ENCODE results near the gene SEPSECS. TPM values are rescaled to one million over a fixed set of nuclear protein-coding genes. Genes with fewer than 3 reads are reported as not detected.

SEPSECS gene
- total and polyA plus RNA-seq, 2 donors (not counting 3 experiments of a cell fraction or from before 2014, with no cell fraction given): 2.8 to 8.3 TPM

DNA sequence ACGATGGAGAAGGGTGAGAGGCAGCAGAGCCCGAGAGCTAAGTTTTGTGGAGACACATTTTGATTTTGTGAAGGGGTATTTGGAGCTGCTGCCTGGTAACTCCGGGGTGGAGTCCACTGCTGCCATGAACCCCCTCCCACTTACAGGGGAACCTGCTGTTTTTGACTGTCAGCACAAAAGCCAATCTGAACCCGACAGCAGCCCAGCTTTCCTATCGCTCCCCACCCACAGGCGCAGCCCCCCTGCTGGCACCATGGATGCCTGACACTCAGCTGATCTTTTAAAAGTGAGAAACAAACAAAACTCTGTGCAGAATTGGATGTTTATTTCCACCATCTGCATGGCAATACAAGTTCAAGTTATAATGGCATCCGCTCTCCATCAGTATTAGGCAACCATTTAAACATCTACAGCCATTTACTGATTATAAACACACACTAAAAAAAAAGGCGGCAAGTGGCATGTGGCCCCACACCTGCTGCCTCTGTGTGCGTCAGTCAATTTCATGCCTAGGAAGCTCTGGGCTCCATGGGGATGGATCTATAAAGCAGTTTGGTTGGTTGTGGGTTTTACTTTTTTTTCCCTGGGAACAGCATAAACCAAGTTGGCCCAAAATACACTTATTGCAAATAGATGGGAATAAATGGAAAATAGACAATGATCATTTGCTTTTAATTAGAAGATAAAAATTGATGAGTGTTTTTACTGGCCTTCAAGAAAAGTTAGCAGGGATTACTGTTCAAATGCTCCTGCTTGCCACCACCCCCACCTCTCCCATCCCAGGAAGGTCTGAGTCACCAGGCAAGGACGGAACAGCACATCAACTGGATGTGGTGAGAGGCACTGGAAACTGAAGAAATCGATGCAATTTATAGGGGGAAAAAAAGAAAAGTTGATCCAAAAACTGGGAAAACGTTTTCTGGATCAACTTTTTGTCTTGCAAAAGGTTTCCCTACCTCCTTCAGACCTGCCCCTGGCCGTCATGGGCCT lies 46.0 kb downstream of the SEPSECS start:
- BruUV-seq (replicated peaks): no TSS peak
- Histone ChIP-seq H3K79me2 (ENCODE audit: control insufficient read depth, insufficient read depth, low read length) (no peaks in the 10 kb centered on the region), H3K36me3 (ENCODE audit: control insufficient read depth in 2 of 2, extremely low read depth in 1 of 2, insufficient read depth in 2 of 2, low read length in 2 of 2) (no peaks in the 10 kb centered on the region), H3K27ac (ENCODE audit: insufficient read depth, low read depth, low read length) (no peak overlapping the region), H3K27me3 (ENCODE audit: control insufficient read depth in 2 of 2, insufficient read depth in 2 of 2, low read length in 2 of 2) (no peaks in the 10 kb centered on the region), H3K9me1 (replicated peaks; ENCODE audit: control insufficient read depth, extremely low read depth, insufficient read depth, low read length) (no peaks in the 10 kb centered on the region), H3K4me2 (ENCODE audit: insufficient read depth, low read length) (no peak overlapping the region), H3K4me1 (ENCODE audit: control insufficient read depth, extremely low read depth, insufficient read depth, low read length) (no peaks in the 10 kb centered on the region), H3K9me3 (replicated peaks; ENCODE audit: control insufficient read depth, insufficient read depth, low read length) (no peaks in the 10 kb centered on the region), H3K4me3 (replicated peaks in 1 of 3; ENCODE audit: insufficient read depth in 1 of 3, low read depth in 1 of 3, low read length in 3 of 3) (no peak overlapping the region), H4K20me1 (replicated peaks; ENCODE audit: control insufficient read depth, extremely low read depth, insufficient read depth, low read length) (no peaks in the 10 kb centered on the region), H3K9ac (replicated peaks; ENCODE audit: extremely low read depth, insufficient read depth, low read length) (no peak overlapping the region), H2AFZ (ENCODE audit: low read depth, low read length) (no peak overlapping the region)
- dilution Hi-C loops (cut with MboI; ENCODE audit: extremely low pct_ligation_motif_present, low sequenced_read_pairs): no loop called here
- intact Hi-C loops (cut with micrococcal nuclease): no loop called here
- FAIRE-seq (peak; percentile 43), DNase-seq (ENCODE audit: low read depth, low spot score) (no peak)
- ChIA-PET CTCF (interaction anchor here (0.8 to 1.6 kb wide), 3 partner anchors 26 to 198 kb away, joined by 3 read pairs; partner anchors contain the start of gene ZCCHC4), POLR2A (no interaction called here)
- peak; percentile 59 for TF ChIP-seq FOS (IDR thresholded peaks at IDR 0.05; ENCODE audit: borderline replicate concordance, insufficient read depth, low read length)
- no peak for TF ChIP-seq EZH2 (IDR thresholded peaks at IDR 0.05; ENCODE audit: borderline replicate concordance, low read depth, low read length, severe bottlenecking)

- no peaks in the 10 kb centered on the region for H3K27me3 ChIP-seq (ENCODE audit: control insufficient read depth in 2 of 2, insufficient read depth in 2 of 2, low read length in 2 of 2)
- TF ChIP-seq JUN (IDR thresholded peaks at IDR 0.05; ENCODE audit: borderline replicate concordance, insufficient read depth, insufficient read length, low read depth): no peak
- TF ChIP-seq MYC (IDR thresholded peaks at IDR 0.05; ENCODE audit: low read depth, low read length): no peak
- no peak for TF ChIP-seq CTCF (IDR thresholded peaks at IDR 0.05; ENCODE audit: extremely low read depth in 1 of 2, insufficient read depth in 1 of 2, low read depth in 1 of 2, low read length in 2 of 2)
- no peak for TF ChIP-seq POLR2A (IDR thresholded peaks at IDR 0.05; ENCODE audit: low read depth, low read length)
- no peak for TF ChIP-seq EZH2 (IDR thresholded peaks at IDR 0.05; ENCODE audit: borderline replicate concordance, low read depth, low read length, severe bottlenecking)
- TF ChIP-seq MAX (IDR thresholded peaks at IDR 0.05; ENCODE audit: insufficient read depth, insufficient read length): no peak
- TF ChIP-seq FOS (IDR thresholded peaks at IDR 0.05; ENCODE audit: borderline replicate concordance, insufficient read depth, low read length): no peak
- no peak for TF ChIP-seq POLR2AphosphoS5 (IDR thresholded peaks at IDR 0.05; ENCODE audit: insufficient read depth, low read depth, low read length)
- no peak for TF ChIP-seq GATA2 (IDR thresholded peaks at IDR 0.05; ENCODE audit: insufficient read depth, insufficient read length, low read depth, low read length)
- no peaks in the 10 kb centered on the region for H3K79me2 ChIP-seq (ENCODE audit: control insufficient read depth, insufficient read depth, low read length)
- no TSS peak for BruUV-seq (replicated peaks)
- FAIRE-seq: no peak
- no peak for DNase-seq (ENCODE audit: low read depth, low spot score)
- ChIA-PET POLR2A (no interaction called here), CTCF (interaction anchor here (1.1 kb wide), 1 partner anchor 133 kb away, joined by 3 read pairs; no protein-coding TSS in a partner anchor)
- H3K27ac ChIP-seq (ENCODE audit: insufficient read depth, low read depth, low read length): no peak overlapping the region
- no peak overlapping the region for H2AFZ ChIP-seq (ENCODE audit: low read depth, low read length)
- dilution Hi-C loops (cut with MboI; ENCODE audit: extremely low pct_ligation_motif_present, low sequenced_read_pairs) (no loop called here), intact Hi-C loops (cut with micrococcal nuclease) (no loop called here)
- no peaks in the 10 kb centered on the region for H3K4me1 ChIP-seq (ENCODE audit: control insufficient read depth, extremely low read depth, insufficient read depth, low read length)
- H4K20me1 ChIP-seq (replicated peaks; ENCODE audit: control insufficient read depth, extremely low read depth, insufficient read depth, low read length): no peaks in the 10 kb centered on the region
- H3K36me3 ChIP-seq (ENCODE audit: control insufficient read depth in 2 of 2, extremely low read depth in 1 of 2, insufficient read depth in 2 of 2, low read length in 2 of 2): no peaks in the 10 kb centered on the region
- no peaks in the 10 kb centered on the region for H3K9me3 ChIP-seq (replicated peaks; ENCODE audit: control insufficient read depth, insufficient read depth, low read length)
- no peak overlapping the region for H3K9ac ChIP-seq (replicated peaks; ENCODE audit: extremely low read depth, insufficient read depth, low read length)
- H3K4me2 ChIP-seq (ENCODE audit: insufficient read depth, low read length): no peak overlapping the region
- no peaks in the 10 kb centered on the region for H3K9me1 ChIP-seq (replicated peaks; ENCODE audit: control insufficient read depth, extremely low read depth, insufficient read depth, low read length)
- no peak overlapping the region for H3K4me3 ChIP-seq (replicated peaks in 1 of 3; ENCODE audit: insufficient read depth in 1 of 3, low read depth in 1 of 3, low read length in 3 of 3)
Observed at GRCh38 chr4:25112995-25113380, 47.3 kb downstream of the SEPSECS start.
